ENCODE measurements around the gene AFAP1L1. TPM values are rescaled to one million over a fixed set of nuclear protein-coding genes. Genes with fewer than 3 reads are reported as not detected.

Gene AFAP1L1
- total RNA-seq, 2 experiments from 2014 or later = not detected

- no TSS peak for BruUV-seq (replicated peaks)
- intact Hi-C loops (cut with micrococcal nuclease; ENCODE audit: unreplicated experiment) = no loop called here
- H3K9me3 ChIP-seq (ENCODE audit: low read length) = no peaks in the 10 kb centered on the region
- ChIA-PET CTCF (ENCODE audit: unreplicated experiment) (no interaction called here), POLR2A (no interaction called here)
- H3K9me2 ChIP-seq (ENCODE audit: insufficient read depth, low read length) = no peaks in the 10 kb centered on the region
- H3K27ac ChIP-seq (ENCODE audit: low read depth, low read length, poor library complexity, severe bottlenecking) = no peak overlapping the region
- H3K4me3 ChIP-seq (ENCODE audit: low read depth, low read length, poor library complexity, severe bottlenecking) = no peak overlapping the region
- no peak for DNase-seq (ENCODE audit: low spot score)
- H4K20me1 ChIP-seq (ENCODE audit: insufficient read depth, low read length) = no peaks in the 10 kb centered on the region
- H2AFZ ChIP-seq (ENCODE audit: low read length) = no peak overlapping the region
- no peaks in the 10 kb centered on the region for H3K79me2 ChIP-seq (ENCODE audit: insufficient read depth, low read depth, low read length)
- no peak overlapping the region for H3K4me2 ChIP-seq (ENCODE audit: low read length)
- TF ChIP-seq, protein P1, sequence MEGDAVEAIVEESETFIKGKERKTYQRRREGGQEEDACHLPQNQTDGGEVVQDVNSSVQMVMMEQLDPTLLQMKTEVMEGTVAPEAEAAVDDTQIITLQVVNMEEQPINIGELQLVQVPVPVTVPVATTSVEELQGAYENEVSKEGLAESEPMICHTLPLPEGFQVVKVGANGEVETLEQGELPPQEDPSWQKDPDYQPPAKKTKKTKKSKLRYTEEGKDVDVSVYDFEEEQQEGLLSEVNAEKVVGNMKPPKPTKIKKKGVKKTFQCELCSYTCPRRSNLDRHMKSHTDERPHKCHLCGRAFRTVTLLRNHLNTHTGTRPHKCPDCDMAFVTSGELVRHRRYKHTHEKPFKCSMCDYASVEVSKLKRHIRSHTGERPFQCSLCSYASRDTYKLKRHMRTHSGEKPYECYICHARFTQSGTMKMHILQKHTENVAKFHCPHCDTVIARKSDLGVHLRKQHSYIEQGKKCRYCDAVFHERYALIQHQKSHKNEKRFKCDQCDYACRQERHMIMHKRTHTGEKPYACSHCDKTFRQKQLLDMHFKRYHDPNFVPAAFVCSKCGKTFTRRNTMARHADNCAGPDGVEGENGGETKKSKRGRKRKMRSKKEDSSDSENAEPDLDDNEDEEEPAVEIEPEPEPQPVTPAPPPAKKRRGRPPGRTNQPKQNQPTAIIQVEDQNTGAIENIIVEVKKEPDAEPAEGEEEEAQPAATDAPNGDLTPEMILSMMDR (conservative IDR thresholded peaks at IDR 0.05; ENCODE audit: low read length) = no peak
- no peak for TF ChIP-seq EZH2phosphoT487 (IDR thresholded peaks at IDR 0.05; ENCODE audit: borderline replicate concordance, low read depth, low read length)
- H3K36me3 ChIP-seq (ENCODE audit: insufficient read depth, low read length) = no peaks in the 10 kb centered on the region
- H3K4me1 ChIP-seq (ENCODE audit: insufficient read depth, low read length, poor library complexity, severe bottlenecking) = no peaks in the 10 kb centered on the region
These were observed 1.6 kb downstream of the AFAP1L1 start for GRCh38 chr5:149273237-149273636.

DNA sequence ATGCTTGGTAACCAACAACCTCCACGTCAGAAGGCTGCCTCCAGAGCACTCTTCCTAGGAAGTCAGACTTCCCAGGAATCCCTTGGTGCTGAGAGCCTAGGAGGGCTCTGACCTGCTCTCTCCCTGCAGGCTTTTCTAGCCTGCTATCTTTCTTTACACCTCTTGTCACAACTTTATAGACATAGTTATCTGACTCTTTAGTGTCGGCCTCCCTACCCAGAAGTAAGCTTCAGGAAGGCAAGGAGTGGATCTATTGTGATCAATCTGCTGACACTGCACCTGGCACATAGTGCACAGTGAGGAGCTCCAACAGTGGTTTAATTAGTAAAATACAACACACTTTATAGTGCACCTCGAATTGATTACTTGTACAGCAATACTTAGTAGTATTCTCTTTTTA, 2.3 kb downstream of the AFAP1L1 start:
- H3K9me2 ChIP-seq (ENCODE audit: insufficient read depth, low read length) = no peaks in the 10 kb centered on the region
- intact Hi-C loops (cut with micrococcal nuclease; ENCODE audit: unreplicated experiment) = no loop called here
- H3K4me2 ChIP-seq (ENCODE audit: low read length) = no peak overlapping the region
- no peak overlapping the region for H3K4me3 ChIP-seq (ENCODE audit: low read depth, low read length, poor library complexity, severe bottlenecking)
- no peak overlapping the region for H2AFZ ChIP-seq (ENCODE audit: low read length)
- H3K79me2 ChIP-seq (ENCODE audit: insufficient read depth, low read depth, low read length) = no peaks in the 10 kb centered on the region
- ChIA-PET POLR2A (no interaction called here), CTCF (ENCODE audit: unreplicated experiment) (no interaction called here)
- H4K20me1 ChIP-seq (ENCODE audit: insufficient read depth, low read length) = no peaks in the 10 kb centered on the region
- no peaks in the 10 kb centered on the region for H3K4me1 ChIP-seq (ENCODE audit: insufficient read depth, low read length, poor library complexity, severe bottlenecking)
- no peak overlapping the region for H3K27ac ChIP-seq (ENCODE audit: low read depth, low read length, poor library complexity, severe bottlenecking)
- TF ChIP-seq, protein P1 (conservative IDR thresholded peaks at IDR 0.05; ENCODE audit: low read length) = no peak
- no peak for TF ChIP-seq EZH2phosphoT487 (IDR thresholded peaks at IDR 0.05; ENCODE audit: borderline replicate concordance, low read depth, low read length)
- no peaks in the 10 kb centered on the region for H3K9me3 ChIP-seq (ENCODE audit: low read length)
- DNase-seq (ENCODE audit: low spot score) = no peak
- no peaks in the 10 kb centered on the region for H3K36me3 ChIP-seq (ENCODE audit: insufficient read depth, low read length)
- BruUV-seq (replicated peaks) = no TSS peak

- no TSS peak for BruUV-seq (replicated peaks)
- Histone ChIP-seq H2AFZ (ENCODE audit: low read length) (no peak overlapping the region), H3K4me3 (ENCODE audit: low read depth, low read length, poor library complexity, severe bottlenecking) (no peak overlapping the region), H3K27ac (ENCODE audit: low read depth, low read length, poor library complexity, severe bottlenecking) (no peak overlapping the region), H3K4me2 (ENCODE audit: low read length) (no peak overlapping the region), H3K9me3 (ENCODE audit: low read length) (no peaks in the 10 kb centered on the region), H3K36me3 (ENCODE audit: insufficient read depth, low read length) (no peaks in the 10 kb centered on the region), H3K4me1 (ENCODE audit: insufficient read depth, low read length, poor library complexity, severe bottlenecking) (no peaks in the 10 kb centered on the region), H3K9me2 (ENCODE audit: insufficient read depth, low read length) (no peaks in the 10 kb centered on the region), H4K20me1 (ENCODE audit: insufficient read depth, low read length) (no peaks in the 10 kb centered on the region), H3K79me2 (ENCODE audit: insufficient read depth, low read depth, low read length) (no peaks in the 10 kb centered on the region)
- ChIA-PET CTCF (ENCODE audit: unreplicated experiment) (interaction anchor here (0.5 kb wide), 1 partner anchor 38 kb away, joined by 4 read pairs; no protein-coding TSS in a partner anchor), POLR2A (no interaction called here)
- TF ChIP-seq, protein P1 (conservative IDR thresholded peaks at IDR 0.05; ENCODE audit: low read length) = no peak
- TF ChIP-seq EZH2phosphoT487 (IDR thresholded peaks at IDR 0.05; ENCODE audit: borderline replicate concordance, low read depth, low read length) = no peak
- no peak for DNase-seq (ENCODE audit: low spot score)
- intact Hi-C loops (cut with micrococcal nuclease; ENCODE audit: unreplicated experiment) = no loop called here
These were observed 3.3 kb downstream of the AFAP1L1 start for GRCh38 chr5:149274939-149275338.

Measured in OCI-LY7 (cell line).